HG02973 (cell line): ENCODE results near the gene DCLK1.

ENCODE experiments used
- ATAC-seq: cut with Tn5 transposase; IDR thresholded peaks from one replicate; pipeline ENCODE4 v1.9.1; 2021; ENCODE audit warnings: moderate library complexity; ENCODE audit not compliant: unreplicated experiment

DCLK1 gene

GRCh38 chr13:35874704-35875103 lies 256.5 kb downstream of the DCLK1 start:
- ATAC-seq: no peak

- ATAC-seq: no peak
These were observed 258.8 kb downstream of the DCLK1 start for GRCh38 chr13:35872369-35872768.

GRCh38 chr13:35871561-35871960 lies 259.6 kb downstream of the DCLK1 start:
- no peak for ATAC-seq

- no peak for ATAC-seq
These were observed 264.4 kb downstream of the DCLK1 start for GRCh38 chr13:35866801-35867200.

GRCh38 chr13:35865341-35866240 lies 265.6 kb downstream of the DCLK1 start:
- no peak for ATAC-seq

- no peak for ATAC-seq
These were observed 270.5 kb downstream of the DCLK1 start for GRCh38 chr13:35860661-35861060.

- ATAC-seq: no peak
These were observed 271.2 kb downstream of the DCLK1 start for GRCh38 chr13:35859981-35860380.

GRCh38 chr13:35858665-35859064 lies 272.5 kb downstream of the DCLK1 start:
- no peak for ATAC-seq

- no peak for ATAC-seq
These were observed 273.4 kb downstream of the DCLK1 start for GRCh38 chr13:35857769-35858168.

- no peak for ATAC-seq
These were observed 274.3 kb downstream of the DCLK1 start for GRCh38 chr13:35856721-35857364.

- ATAC-seq: no peak
These were observed 275.1 kb downstream of the DCLK1 start for GRCh38 chr13:35856084-35856483.

- no peak for ATAC-seq
These were observed 275.6 kb downstream of the DCLK1 start for GRCh38 chr13:35855531-35856019.

- no peak for ATAC-seq
These were observed 276.9 kb downstream of the DCLK1 start for GRCh38 chr13:35854286-35854685.

- ATAC-seq: no peak
These were observed 279.3 kb downstream of the DCLK1 start for GRCh38 chr13:35851881-35852280.

- ATAC-seq: no peak
These were observed 279.8 kb downstream of the DCLK1 start for GRCh38 chr13:35851356-35851755.

- ATAC-seq: no peak
These were observed 280.6 kb downstream of the DCLK1 start for GRCh38 chr13:35850569-35850968.

- no peak for ATAC-seq
These were observed 281.9 kb downstream of the DCLK1 start for GRCh38 chr13:35849256-35849644.

- no peak for ATAC-seq
These were observed 282.6 kb downstream of the DCLK1 start for GRCh38 chr13:35848336-35849255.

GRCh38 chr13:35843272-35843671 lies 287.9 kb downstream of the DCLK1 start:
- ATAC-seq: no peak

- ATAC-seq: no peak
These were observed 290.1 kb downstream of the DCLK1 start for GRCh38 chr13:35841060-35841521.

GRCh38 chr13:35839806-35840205 lies 291.4 kb downstream of the DCLK1 start:
- ATAC-seq: no peak
